GM21526 (cell line): Measurements from ENCODE around the gene FSTL5.
"Not testable (repeated sequence)": the region's sequence is repeated elsewhere in the genome, so short reads cannot be mapped to it uniquely, and the experiment has no call there.

Source experiments
- ATAC-seq: cut with Tn5 transposase; IDR thresholded peaks from one replicate; pipeline ENCODE4 v1.9.1; 2021; ENCODE audit warnings: moderate library complexity; ENCODE audit not compliant: unreplicated experiment, low FRiP score

FSTL5 gene

DNA sequence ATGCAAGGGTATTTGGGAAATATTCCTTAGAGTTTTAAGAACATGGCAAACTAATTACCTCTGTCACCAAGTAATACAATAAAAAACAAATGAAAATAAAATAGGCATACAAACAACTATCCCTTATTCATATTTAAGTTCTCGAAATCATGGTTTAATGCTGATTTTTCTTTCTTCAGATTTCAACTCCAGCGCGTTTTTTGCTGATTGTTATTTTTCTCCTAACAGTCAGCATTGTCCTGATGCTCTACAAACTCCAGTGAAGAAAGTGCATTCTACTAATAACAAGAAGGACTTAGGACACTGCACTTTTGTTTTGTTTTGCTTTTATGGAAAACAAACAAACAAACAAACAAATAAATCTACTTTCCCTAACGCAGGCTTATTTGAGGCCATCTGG is 282.4 kb downstream of the FSTL5 start:
- ATAC-seq: no peak

DNA sequence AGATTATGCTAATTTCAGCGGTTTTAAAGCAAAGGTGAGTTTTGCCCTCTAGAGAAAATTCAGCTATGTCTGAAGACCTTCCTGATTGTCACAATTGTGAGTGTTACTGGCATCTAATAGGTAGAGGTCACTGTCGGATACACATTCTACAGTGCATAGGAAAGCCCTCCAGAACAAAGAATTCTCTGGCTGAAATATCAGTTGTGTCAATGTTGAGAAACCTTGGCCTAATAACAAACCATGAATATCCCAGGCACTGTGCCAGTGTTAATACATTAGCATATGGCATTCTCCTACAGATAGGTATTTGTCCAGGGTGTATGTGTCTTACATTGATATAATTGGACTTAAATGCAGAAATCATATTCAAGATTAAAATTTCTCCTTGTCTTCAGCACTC is 294.3 kb downstream of the FSTL5 start:
- no peak for ATAC-seq

DNA sequence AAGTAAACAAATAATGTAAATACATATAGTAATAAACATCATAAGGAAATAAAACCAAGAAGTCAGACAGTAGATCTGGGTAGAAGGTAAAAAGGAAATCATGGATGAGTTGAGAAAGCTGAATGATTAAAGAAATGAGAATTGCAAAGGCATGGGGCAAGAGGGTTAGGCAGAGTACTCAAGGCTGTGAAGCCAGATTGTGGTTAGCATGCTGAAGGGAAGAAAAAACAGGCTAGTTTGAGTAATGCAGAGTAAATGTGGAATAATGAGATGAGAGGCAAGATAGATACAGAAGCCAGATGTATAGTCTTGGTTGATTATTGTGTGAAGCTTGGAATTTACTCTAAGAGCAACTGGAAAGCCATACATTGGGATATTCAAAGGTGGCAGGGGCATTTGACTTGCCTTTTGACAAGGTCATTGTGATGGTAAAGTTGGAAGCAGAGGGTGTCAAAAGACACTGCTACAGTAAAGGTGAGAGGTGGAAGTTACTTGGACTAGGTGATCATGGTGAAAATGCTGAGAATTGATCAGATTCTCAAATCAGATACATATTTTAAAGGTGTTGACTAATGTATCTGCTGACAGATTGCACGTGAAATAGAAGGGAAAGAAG is 307.0 kb downstream of the FSTL5 start:
- no peak for ATAC-seq

DNA sequence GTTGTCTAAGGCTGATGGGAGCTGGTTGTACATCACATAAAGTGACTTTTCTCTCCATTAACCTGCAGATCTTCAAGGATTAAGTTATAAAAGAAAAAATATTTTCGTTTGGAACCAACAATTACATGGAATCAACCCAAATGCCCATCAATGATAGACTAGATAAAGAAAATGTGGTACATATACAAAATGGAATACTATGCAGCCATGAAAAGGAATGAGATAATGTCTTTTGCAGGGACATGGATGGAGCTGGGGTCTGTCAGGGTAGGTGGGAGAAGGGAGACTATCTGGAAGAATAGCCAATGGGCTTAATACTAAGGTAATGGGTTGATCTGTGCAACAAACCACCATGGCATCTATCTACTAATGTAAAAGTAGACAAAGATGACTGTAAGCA is 313.2 kb downstream of the FSTL5 start:
- no peak for ATAC-seq

DNA sequence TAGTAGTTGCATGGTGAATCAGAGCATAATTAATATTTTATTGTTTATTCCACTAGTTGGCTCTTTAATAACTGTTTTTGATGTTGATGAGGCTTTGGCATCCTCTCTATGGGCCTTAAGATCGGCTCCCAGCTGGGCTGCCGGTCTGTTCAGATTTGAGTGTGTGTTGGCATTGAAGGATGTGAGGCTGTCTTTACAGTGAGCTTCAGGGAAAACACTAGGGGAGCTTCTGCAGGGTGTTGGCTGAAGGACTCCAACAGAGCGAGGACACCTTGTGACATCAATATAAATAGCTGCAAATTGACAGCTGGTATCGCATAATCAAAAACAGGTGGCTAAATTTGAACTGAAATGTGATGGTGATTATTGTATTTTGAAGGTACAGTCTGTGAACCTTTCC is 322.0 kb downstream of the FSTL5 start:
- no peak for ATAC-seq

DNA sequence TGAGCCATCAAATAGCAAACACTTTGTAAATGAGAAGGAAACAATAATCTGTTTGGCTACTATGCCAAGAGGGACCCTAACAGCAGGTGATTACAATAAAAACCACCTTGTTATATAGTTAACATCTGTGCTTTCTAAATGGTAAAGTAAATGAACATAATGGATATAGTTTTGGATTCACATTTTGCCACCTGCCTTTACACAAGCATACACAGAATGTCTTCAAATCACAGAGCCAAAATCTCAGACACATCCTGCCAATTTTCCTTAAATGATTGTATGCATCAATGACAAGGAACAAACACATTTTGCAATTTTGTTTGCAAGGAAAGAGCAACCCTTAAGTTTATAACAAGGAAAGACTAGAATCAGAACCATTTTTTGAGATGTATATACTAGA is 334.2 kb downstream of the FSTL5 start:
- no peak for ATAC-seq

DNA sequence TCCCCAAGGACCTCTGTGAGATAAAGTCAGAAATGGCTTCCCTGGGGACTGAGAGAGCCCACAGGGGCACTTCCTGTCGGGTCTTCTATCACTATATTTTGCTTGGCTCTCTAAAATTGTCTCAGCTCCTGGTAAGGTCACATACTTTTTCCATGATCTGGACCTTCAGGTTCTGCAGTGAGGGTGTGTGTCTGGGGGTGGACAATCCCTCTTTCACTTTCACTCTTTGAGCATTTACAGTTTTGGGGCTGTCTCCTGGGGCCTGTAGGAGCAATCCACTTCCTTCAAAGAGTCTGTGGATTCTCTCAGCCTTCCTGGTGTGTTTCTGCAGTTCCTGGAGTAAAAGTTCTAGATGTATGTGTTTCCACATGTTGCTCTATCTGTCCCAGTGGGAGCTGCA is 335.7 kb downstream of the FSTL5 start:
- ATAC-seq: no peak

DNA sequence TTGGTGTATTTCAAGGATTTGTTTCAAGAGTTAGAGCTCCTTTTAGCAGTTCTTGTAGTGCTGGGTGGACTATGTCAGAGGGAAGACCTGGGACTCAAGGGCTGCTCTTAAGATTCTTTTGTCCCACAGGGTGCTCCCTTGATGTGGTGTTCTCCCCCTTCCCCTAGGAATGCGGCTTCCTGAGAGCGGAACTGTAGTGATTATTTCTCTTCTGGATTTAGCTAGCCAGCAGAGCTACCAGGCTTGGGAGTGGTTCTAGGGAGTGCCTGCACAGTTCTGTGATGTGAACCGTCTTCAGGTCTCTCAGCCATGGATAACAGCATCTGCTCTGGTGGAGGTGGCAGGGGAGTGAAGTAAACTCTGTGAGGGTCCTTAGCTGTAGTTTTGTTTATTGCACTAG is 336.8 kb downstream of the FSTL5 start:
- no peak for ATAC-seq

DNA sequence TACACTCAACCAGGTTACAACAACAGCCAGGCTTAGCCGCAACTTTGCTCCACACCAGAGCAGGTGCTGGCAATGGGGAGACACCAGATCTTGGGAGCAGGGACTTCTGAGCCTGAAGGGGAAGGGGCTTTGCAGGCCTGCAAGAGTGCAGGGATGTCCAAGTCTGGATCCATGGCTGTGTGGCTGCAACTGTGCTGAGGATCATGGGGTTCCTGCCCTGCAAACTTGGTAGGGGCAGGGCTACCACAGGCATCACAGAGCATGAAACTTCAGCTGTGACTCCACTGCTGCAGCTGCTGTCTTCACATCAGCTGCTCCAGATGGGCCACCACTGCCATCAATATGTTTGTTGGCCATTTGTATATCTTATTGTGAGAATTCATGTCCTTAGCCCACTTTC is 340.4 kb downstream of the FSTL5 start:
- ATAC-seq: no peak

DNA sequence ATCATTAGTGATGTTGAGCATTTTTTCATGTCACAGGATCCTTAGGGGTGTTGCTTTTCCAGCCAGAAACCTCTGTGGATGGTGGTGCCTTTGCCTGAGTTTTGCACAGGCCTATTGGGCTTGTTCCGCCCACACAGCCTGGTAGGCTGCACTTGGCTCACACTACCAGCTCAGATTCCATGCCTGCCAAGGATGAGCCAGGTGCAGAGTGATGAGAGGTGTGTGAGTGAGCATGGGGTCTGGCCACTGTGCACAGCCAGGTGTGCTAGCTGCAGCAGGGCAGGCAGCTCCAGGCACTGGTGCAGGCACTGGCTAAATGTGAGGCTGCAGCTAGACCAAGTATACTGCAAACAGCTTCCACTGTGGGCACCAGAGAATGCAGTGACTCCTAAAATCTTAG is 341.6 kb downstream of the FSTL5 start:
- ATAC-seq: no peak

DNA sequence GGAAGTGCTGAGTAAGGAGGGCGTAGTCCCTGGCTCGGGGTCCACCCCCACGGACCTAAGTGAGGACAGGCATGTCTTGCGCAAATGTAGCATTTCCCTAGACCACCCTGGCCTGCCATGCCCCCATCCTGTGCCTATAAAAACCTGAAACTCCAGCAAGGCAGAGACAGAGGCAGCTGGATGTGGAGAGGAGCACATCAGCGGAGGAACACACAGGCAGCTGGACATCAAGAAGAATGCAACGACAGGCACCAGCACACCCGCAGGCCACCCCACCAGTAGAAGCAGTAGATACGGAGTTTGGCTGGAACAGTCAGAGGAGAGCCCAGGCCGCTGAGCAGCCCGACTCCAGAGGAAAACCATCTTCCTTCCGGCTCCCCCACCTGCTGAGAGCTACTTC is 345.9 kb downstream of the FSTL5 start:
- no peak for ATAC-seq

DNA sequence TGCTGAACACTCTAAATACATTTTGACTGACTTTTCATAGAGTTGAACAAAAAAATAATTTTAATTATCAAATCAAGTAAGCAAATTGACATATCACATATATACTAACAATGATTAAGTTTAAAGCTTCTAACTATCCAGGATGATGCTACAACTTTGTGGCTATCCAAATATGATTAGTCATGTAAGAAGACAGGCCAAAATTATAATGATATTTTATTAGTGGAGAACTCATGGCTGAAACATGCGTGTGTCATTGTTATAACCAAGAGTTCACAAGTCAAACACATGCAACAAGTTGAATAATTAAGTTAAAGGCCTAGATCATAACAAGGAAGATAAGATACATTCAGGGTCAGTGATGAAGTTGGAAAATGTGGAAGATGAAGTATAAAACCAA is 346.8 kb downstream of the FSTL5 start:
- ATAC-seq: no peak

DNA sequence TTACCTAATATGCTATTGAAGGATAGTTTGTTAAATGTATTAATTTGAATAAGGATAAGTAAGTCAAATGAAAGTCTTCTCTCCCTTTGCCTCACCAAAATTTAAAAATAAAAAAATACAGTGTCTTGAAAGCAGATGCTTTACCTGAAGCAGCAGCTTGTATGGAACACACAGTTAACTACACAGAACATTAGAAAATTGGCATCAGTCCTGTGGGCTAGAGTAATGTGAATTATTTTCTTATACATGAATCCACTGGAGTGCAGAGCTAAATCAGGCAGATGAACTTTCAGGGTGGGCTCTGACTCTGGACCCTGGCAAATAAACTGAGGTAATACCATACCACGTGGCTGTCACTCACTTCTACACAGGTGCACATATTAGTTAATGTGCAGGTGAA is 348.0 kb downstream of the FSTL5 start:
- ATAC-seq: no peak

DNA sequence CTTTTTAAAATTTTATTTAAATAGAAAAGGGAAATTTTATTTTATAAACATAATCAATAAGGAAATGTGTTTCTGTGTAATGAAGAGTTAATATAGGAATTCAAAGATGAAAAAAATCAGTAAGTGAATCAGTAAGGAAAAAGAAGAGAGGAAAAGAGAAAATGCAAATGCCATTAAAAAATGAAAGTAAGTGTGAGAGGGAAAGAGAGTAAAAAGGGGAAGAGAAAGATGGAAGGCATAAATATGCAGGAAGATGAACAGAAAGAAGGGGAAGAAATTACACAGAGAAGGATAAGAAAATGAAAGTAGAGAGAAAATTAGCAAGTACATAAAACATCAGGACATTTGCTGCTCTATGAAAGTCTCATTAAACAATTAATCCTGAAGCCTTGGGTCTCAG is 349.9 kb downstream of the FSTL5 start:
- no peak for ATAC-seq

DNA sequence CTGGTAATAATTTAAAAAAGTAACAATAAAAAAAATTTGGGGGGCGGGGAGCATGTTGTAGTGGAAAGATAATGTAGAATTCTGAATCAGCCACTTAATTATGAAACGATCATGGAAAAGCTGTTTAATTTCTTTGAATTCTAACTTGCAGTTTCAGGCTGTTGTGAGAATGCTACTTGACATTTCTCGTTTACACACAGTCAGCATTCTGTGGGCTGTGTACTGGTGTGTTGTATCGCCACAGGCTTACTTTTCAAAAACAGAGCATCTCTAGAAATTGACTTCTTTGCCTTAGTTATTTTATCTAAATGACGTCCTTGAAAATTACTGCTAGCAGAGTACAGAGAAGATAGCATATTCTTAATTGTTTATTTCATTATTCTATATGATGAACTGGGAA is 350.4 kb downstream of the FSTL5 start:
- ATAC-seq: no peak

DNA sequence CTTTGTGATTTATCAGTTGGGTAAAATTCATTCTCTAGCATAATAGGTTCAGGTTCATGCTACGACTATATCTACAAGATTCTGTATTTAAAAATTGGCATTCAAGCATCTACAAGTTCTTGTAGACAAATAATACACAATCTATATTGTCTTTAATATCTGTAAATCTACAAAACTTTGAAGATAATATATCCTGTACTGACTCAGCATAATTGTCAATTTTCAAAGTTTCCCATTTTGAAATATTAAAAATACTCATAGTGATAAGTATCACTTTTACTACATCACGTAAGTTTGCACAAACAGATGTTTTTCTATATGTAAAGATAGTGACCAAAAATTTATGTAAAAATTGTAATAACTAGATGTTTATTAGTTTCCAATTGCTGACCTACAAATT is 360.6 kb downstream of the FSTL5 start:
- ATAC-seq: no peak

DNA sequence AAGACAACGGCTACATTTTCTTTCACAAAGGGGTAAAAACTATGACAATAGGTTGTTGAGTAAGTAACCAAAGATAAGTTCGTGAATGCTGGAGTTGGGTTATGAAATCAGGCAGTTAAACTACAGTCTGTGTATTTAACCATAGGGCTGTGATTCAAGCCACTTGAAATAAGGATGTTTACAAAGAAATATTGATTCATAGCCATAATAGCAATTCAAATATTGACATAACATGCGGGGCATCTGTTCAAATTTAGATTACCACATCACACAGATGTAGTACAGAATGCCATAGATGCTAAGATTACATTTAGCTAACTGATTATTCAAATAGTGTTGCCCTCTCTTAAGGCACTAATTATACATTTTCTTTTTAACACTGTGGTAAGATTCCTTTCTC is 364.1 kb downstream of the FSTL5 start:
- ATAC-seq: no peak

DNA sequence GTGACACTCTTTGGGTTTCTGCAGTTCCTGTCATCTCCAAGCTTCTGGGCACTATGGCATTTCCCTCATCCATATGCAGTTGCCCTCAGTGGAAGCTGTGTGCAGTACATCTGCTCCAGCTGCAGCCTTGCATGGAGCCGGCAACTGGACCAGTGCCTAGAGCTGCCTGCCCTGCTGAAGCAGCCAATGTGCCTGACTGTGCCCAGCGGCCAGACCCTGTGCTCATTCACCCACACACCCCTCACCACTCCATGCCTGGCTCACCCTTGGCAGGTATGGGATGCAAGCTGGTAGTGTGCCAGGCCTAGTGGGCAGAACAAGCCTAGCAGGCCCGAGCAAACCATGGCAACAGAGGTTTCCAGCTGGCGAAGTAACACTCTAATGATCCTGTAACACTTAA is 370.8 kb downstream of the FSTL5 start:
- no peak for ATAC-seq

DNA sequence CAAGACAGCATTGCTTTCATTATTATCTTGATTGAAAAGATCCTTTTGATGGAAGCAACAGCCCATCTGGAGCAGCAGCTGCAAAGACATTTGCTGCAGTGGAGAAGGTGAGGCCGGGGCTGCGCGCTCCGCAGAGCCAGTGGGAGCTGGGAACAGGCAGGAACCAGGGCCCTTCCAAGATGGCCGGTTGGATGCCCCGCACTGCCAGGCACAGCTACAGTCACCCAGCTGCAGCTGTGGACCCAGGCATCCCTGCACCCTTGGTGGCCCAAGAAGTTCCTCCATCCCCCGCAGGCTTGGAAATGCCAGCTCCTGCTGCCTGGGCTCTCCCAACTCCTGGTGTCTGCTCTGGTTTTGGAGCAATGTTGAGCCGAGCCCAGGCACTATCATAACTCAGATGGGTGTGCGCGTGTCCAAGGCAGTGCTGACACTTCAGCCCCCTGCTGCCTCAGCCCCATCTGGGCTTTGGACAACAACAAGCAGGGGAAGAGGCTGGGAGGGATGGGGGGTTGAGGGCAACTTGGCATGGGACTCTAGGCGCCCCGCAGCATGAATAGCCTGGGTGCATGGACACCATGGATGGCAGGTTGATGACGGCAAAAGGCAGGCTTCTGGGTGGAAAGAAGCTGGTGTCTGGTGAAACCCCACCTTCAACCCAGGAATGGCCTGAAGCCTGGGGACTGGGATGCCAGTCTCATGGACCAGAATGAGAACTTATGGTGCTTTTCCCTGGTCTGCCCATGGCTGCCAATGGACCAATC is 371.8 kb downstream of the FSTL5 start:
- no peak for ATAC-seq

DNA sequence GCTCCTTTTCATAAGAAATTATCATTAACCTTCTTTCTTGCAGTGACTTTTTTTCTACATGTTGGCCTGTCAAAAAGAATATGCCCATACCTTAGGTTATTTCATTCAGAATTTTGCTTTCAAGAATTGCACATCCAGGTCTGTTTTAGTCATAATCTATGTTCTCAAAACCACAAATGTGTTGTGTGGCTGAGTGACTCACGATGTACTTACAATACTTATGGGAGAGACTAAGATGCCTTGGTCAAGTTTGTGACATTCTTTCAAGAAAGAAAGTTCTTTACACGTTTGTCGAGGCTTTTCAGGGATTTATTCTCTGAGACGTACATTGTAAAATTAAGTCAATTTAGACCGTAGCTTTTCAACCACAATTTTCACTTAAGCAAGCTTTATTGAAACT is 396.7 kb downstream of the FSTL5 start:
- ATAC-seq: no peak

DNA sequence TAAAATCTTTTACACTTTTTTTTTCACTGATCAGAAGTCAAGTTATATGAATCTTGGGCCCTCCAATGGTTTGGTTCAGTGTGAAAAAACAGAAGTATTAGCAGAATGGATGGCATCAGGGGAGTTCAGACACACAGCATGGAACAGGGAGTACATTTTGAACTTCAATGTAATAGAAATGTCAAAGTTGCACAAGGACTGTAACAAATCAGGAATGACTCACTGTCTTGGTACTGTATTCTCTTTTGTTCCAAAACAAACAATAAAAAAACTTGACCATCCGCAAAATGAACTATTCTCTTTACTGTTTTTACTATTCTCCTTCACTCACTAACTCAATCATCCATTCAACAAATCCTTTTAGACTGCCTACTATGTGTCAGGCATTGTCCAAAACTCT is 401.0 kb downstream of the FSTL5 start:
- no peak for ATAC-seq

DNA sequence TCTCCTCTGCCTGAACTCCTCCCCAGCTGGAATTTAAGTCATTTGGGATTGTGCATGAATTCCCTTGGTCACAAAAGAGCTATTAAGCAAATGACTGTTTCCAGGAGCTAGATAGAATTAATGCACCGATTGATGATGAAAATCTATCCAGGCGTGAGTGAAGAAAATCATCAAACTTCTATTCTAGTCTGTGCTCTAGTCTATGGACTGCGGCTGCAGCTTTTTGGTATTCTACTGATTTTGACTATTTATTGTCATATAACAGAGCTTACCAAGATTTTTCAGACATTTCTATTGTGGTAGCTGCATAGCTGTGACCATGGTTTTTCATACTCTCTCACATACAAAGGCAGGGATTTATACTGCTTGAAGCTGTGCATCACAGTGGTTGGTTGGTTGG is 403.8 kb downstream of the FSTL5 start:
- ATAC-seq: no peak

DNA sequence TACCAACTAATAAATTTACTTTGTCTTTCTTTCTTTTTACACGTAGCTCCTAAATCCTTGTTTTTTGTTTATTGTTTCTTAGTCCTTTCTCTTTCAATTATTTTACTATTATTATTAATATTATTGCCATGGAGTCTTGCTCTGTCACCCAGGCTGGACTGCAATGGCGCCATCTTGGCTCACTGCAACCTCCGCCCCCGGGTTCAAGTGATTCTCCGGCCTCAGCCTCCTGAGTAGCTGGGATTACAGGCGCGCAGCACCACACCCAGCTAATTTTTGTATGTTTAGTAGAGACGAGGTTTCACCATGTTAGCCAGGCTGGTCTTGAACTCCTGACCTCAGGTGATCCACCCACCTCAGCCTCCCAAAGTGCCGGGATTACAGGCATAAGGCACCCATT is 405.4 kb downstream of the FSTL5 start:
- ATAC-seq: not testable (repeated sequence)
